SU-DHL-6 (cell line): ENCODE measurements around the gene BLCAP.

Experiments
- H2AFZ ChIP-seq: fragments of 200-600 bp; sonication (generic); 2 replicates; pipeline ENCODE4 v1.6.1; 2014; ENCODE audit warnings: low read depth, mild to moderate bottlenecking, moderate library complexity, mixed read lengths, antibody characterized with exemption, low read length; ENCODE audit not compliant: severe bottlenecking
- H3F3A ChIP-seq: fragments of 200-600 bp; shearing (Covaris generic); 2 replicates; pipeline ENCODE4 v1.6.0; 2016; ENCODE audit warnings: antibody characterized with exemption, mild to moderate bottlenecking; ENCODE audit not compliant: insufficient read depth
- H3K27ac ChIP-seq: fragments of 200-600 bp; sonication (generic); 2 replicates; pipeline ENCODE4 v1.5.1; 2016; ENCODE audit warnings: low read depth, mild to moderate bottlenecking, low read length, moderate library complexity, mixed read lengths
- H3K27me3 ChIP-seq: fragments of 200-600 bp; sonication (generic), shearing (Covaris generic); 2 replicates; pipeline ENCODE4 v1.6.0; 2014; ENCODE audit warnings: mild to moderate bottlenecking, low read length
- H3K36me3 ChIP-seq: fragments of 200-600 bp; sonication (generic); 2 replicates; pipeline ENCODE4 v1.6.1; 2014; ENCODE audit warnings: mild to moderate bottlenecking, low read length, mixed read lengths
- H3K4me2 ChIP-seq: fragments of 300-600, 200-600 bp; shearing (Covaris generic), sonication (generic); 2 replicates; pipeline ENCODE4 v1.6.0; 2014; ENCODE audit warnings: low read length, low read depth, mild to moderate bottlenecking; ENCODE audit not compliant: poor library complexity, severe bottlenecking
- H3K4me3 ChIP-seq: fragments of 200-600 bp; sonication (generic); 2 replicates; pipeline ENCODE4 v1.5.1; 2014; ENCODE audit warnings: antibody characterized with exemption, low read length, mild to moderate bottlenecking, mixed read lengths; ENCODE audit not compliant: insufficient read depth, poor library complexity, severe bottlenecking
- H3K79me2 ChIP-seq: fragments of 200-600 bp; sonication (generic); 2 replicates; pipeline ENCODE4 v1.6.1; 2014; ENCODE audit warnings: mild to moderate bottlenecking, low read length, moderate library complexity; ENCODE audit not compliant: insufficient read depth
- H3K9ac ChIP-seq: fragments of 200-600 bp; sonication (generic); 2 replicates; pipeline ENCODE4 v1.7.0; 2014; ENCODE audit warnings: mild to moderate bottlenecking, low read length
- H3K9me2 ChIP-seq: fragments of 200-600 bp; sonication (generic); replicated peaks from 2 replicates; pipeline ENCODE4 v1.6.1; 2014; ENCODE audit warnings: low read length; ENCODE audit not compliant: insufficient read depth
- H3K9me3 ChIP-seq: fragments of 200-600 bp; sonication (generic); 2 replicates; pipeline ENCODE4 v1.6.1; 2014; ENCODE audit warnings: low read length, mixed read lengths; ENCODE audit not compliant: insufficient read depth
- H4K20me1 ChIP-seq: fragments of 200-600 bp; sonication (generic); 2 replicates; pipeline ENCODE4 v1.6.1; 2014; ENCODE audit warnings: low read depth, mild to moderate bottlenecking, antibody characterized with exemption, low read length, moderate library complexity, mixed read lengths
- CTCF ChIP-seq: fragments of 200-600 bp; sonication (generic); IDR thresholded peaks from one replicate; pipeline ENCODE4 v1.5.1; 2017; ENCODE audit warnings: antibody characterized with exemption, mild to moderate bottlenecking, low read length, moderate library complexity; ENCODE audit not compliant: insufficient read depth, poor library complexity, severe bottlenecking
- EZH2phosphoT487 ChIP-seq: fragments of 200-600 bp; sonication (generic), shearing (Covaris generic); conservative IDR thresholded peaks from 2 replicates; pipeline ENCODE4 v1.6.1; 2018; ENCODE audit warnings: mild to moderate bottlenecking, antibody characterized with exemption, low read length, moderate library complexity, mixed read lengths

Gene BLCAP

DNA sequence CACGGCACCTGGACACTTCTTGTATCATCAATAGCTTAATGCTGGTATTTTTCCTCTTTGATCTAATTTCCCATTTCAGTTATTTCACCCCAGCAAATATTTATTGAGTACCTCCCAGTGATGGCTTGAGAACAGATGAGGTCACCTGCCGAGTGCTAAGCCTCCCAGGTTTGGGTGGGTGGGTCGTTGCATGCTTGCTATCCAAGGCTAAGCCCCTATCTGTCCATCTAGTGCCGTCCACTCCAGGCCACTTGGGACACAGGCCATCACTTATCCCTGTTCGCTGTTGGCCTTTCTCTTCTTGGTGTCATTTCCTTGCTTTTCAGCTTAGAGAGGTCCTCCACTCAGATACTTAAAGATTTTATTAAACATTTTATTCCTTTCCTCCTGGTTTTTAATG is 17.4 kb downstream of the BLCAP start:
- Histone ChIP-seq H2AFZ (no peak overlapping the region), H3K9me3 (no peaks in the 10 kb centered on the region), H3K27me3 (no peaks in the 10 kb centered on the region), H3K36me3 (no peaks in the 10 kb centered on the region), H4K20me1 (no peaks in the 10 kb centered on the region), H3K9me2 (no peaks in the 10 kb centered on the region), H3F3A (no peaks in the 10 kb centered on the region), H3K27ac (no peak overlapping the region), H3K9ac (no peak overlapping the region), H3K79me2 (no peaks in the 10 kb centered on the region), H3K4me2 (no peak overlapping the region), H3K4me3 (no peak overlapping the region)
- TF ChIP-seq EZH2phosphoT487 (no peak), CTCF (no peak)

DNA sequence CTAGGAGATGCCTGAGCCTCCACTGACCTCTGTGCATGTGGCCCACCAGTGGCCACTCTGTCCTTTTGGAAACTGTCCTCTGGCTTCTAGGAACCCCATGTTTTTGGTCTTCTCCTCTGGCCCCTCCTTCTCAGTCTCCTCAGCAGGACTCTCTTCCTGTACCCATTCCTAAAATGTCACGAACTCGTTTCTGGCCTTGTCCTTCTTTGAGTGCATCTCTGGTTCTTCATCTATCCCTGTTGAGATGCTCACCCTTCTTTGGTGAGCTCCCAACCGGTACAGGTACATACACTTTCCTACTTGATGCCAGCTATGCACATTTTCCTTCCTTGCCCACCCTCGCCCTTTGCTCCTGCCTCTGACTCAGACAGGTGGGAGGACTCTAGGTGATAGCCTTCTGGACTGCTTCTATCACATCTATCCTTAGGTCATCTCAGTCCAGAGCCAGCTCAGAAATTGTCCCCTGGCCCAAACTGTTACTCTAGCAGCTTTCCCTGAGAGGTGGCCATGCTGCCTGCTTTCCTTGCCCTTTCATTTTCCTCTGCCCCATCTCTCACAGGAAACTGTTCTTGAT is 21.4 kb downstream of the BLCAP start:
- TF ChIP-seq CTCF (no peak), EZH2phosphoT487 (no peak)
- no peak overlapping the region for H3K4me3 ChIP-seq
- no peak overlapping the region for H2AFZ ChIP-seq
- no peaks in the 10 kb centered on the region for H4K20me1 ChIP-seq
- no peak overlapping the region for H3K4me2 ChIP-seq
- no peaks in the 10 kb centered on the region for H3K9me3 ChIP-seq
- no peaks in the 10 kb centered on the region for H3F3A ChIP-seq
- H3K9me2 ChIP-seq: no peaks in the 10 kb centered on the region
- H3K27ac ChIP-seq: no peak overlapping the region
- no peaks in the 10 kb centered on the region for H3K27me3 ChIP-seq
- H3K36me3 ChIP-seq: no peaks in the 10 kb centered on the region
- H3K9ac ChIP-seq: no peak overlapping the region
- H3K79me2 ChIP-seq: no peaks in the 10 kb centered on the region

DNA sequence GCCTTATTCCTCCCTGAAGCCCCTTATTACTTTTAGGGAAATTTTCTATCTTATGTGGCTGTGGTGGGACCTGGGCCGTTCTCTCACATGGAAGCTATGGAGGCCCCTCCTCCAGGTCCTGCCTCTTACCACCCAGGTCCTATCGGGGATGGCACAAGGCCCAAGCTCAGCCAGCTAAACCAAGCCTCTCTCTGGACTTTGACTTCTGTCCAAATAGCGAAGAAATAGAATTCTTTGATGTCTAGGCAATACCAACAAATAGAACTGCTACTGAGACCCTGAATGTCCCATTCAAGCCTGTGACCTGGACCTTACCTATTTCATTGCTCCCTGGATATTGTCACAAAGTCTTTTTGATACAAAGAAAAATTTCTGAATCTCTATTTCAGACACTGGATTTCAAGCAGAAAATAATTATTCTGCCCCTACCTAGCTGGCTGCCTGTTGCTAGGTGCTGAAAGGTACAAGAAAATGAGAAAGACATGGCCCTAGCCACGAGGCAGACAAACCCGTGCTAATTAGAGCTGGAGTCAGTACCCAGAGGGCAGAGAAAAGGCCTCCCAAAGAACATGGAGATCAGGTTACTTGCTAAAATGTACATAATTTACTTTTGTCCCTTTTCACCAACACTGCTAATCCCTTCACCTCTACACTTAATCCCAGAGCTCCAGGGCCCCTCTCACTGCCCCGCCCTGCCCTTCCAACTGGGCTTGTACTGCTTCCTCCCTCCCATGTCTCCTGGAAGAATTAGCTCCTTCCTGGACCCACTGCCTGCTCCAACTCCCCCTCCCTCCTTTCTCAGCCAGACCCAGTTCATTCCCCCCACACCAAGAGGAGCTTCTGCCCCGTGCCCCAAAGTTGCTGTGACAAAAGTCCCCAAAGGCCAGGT is 22.2 kb downstream of the BLCAP start:
- no peaks in the 10 kb centered on the region for H3K9me3 ChIP-seq
- no peak overlapping the region for H3K4me2 ChIP-seq
- TF ChIP-seq EZH2phosphoT487: no peak
- TF ChIP-seq CTCF: no peak

More for the DNA sequence above, 22.2 kb downstream of the BLCAP start:
- H3K27me3 ChIP-seq: no peaks in the 10 kb centered on the region
- no peak overlapping the region for H2AFZ ChIP-seq
- no peak overlapping the region for H3K9ac ChIP-seq
- no peaks in the 10 kb centered on the region for H3F3A ChIP-seq
- H3K79me2 ChIP-seq: no peaks in the 10 kb centered on the region
- H3K27ac ChIP-seq: no peak overlapping the region
- no peaks in the 10 kb centered on the region for H4K20me1 ChIP-seq
- no peak overlapping the region for H3K4me3 ChIP-seq
- no peaks in the 10 kb centered on the region for H3K9me2 ChIP-seq
- H3K36me3 ChIP-seq: no peaks in the 10 kb centered on the region
